ENCODE results near the gene TSR1.

TSR1 gene

GRCh38 chr17:2363851-2364762 is 27.9 kb upstream of the TSR1 start:
- DNase-seq (ENCODE audit: low read depth in 1 of 2, low spot score in 1 of 2), result no peak
- in situ Hi-C loops (cut with HindIII; ENCODE audit: low pct_unique_long_range_greater_than_20kb, low sequenced_read_pairs), result no loop called here

GRCh38 chr17:2363318-2363717 is 27.1 kb upstream of the TSR1 start:
- no peak for TF ChIP-seq JUND (IDR thresholded peaks at IDR 0.05; ENCODE audit: low read depth)
- in situ Hi-C loops (cut with HindIII; ENCODE audit: low pct_unique_long_range_greater_than_20kb, low sequenced_read_pairs), result no loop called here
- no peak for DNase-seq (ENCODE audit: low read depth in 1 of 2, low spot score in 1 of 2)

More at GRCh38 chr17:2363851-2364762, 27.9 kb upstream of the TSR1 start:
- no peak for TF ChIP-seq JUND (IDR thresholded peaks at IDR 0.05; ENCODE audit: low read depth)

- TF ChIP-seq JUND (IDR thresholded peaks at IDR 0.05; ENCODE audit: low read depth), result no peak
- in situ Hi-C loops (cut with HindIII; ENCODE audit: low pct_unique_long_range_greater_than_20kb, low sequenced_read_pairs), result no loop called here
- DNase-seq (ENCODE audit: low read depth in 1 of 2, low spot score in 1 of 2), result no peak
These were observed 26.6 kb upstream of the TSR1 start for GRCh38 chr17:2362881-2363280.

GRCh38 chr17:2362416-2362815 is 26.2 kb upstream of the TSR1 start:
- in situ Hi-C loops (cut with HindIII; ENCODE audit: low pct_unique_long_range_greater_than_20kb, low sequenced_read_pairs), result no loop called here
- TF ChIP-seq JUND (IDR thresholded peaks at IDR 0.05; ENCODE audit: low read depth), result no peak
- no peak for DNase-seq (ENCODE audit: low read depth in 1 of 2, low spot score in 1 of 2)

GRCh38 chr17:2362016-2362415 is 25.8 kb upstream of the TSR1 start:
- in situ Hi-C loops (cut with HindIII; ENCODE audit: low pct_unique_long_range_greater_than_20kb, low sequenced_read_pairs), result no loop called here
- no peak for DNase-seq (ENCODE audit: low read depth in 1 of 2, low spot score in 1 of 2)
- no peak for TF ChIP-seq JUND (IDR thresholded peaks at IDR 0.05; ENCODE audit: low read depth)

- DNase-seq (ENCODE audit: low read depth in 1 of 2, low spot score in 1 of 2), result no peak
- in situ Hi-C loops (cut with HindIII; ENCODE audit: low pct_unique_long_range_greater_than_20kb, low sequenced_read_pairs), result no loop called here
- no peak for TF ChIP-seq JUND (IDR thresholded peaks at IDR 0.05; ENCODE audit: low read depth)
These were observed 24.9 kb upstream of the TSR1 start for GRCh38 chr17:2361010-2361760.

GRCh38 chr17:2357931-2358434 is 21.7 kb upstream of the TSR1 start:
- in situ Hi-C loops (cut with HindIII; ENCODE audit: low pct_unique_long_range_greater_than_20kb, low sequenced_read_pairs), result no loop called here
- no peak for DNase-seq (ENCODE audit: low read depth in 1 of 2, low spot score in 1 of 2)
- no peak for TF ChIP-seq JUND (IDR thresholded peaks at IDR 0.05; ENCODE audit: low read depth)

GRCh38 chr17:2357237-2357636 is 21.0 kb upstream of the TSR1 start:
- TF ChIP-seq JUND (IDR thresholded peaks at IDR 0.05; ENCODE audit: low read depth), result no peak
- in situ Hi-C loops (cut with HindIII; ENCODE audit: low pct_unique_long_range_greater_than_20kb, low sequenced_read_pairs), result no loop called here
- DNase-seq (ENCODE audit: low read depth in 1 of 2, low spot score in 1 of 2), result no peak

GRCh38 chr17:2354311-2354710 is 18.1 kb upstream of the TSR1 start:
- in situ Hi-C loops (cut with HindIII; ENCODE audit: low pct_unique_long_range_greater_than_20kb, low sequenced_read_pairs), result no loop called here
- DNase-seq (ENCODE audit: low read depth in 1 of 2, low spot score in 1 of 2), result no peak
- TF ChIP-seq JUND (IDR thresholded peaks at IDR 0.05; ENCODE audit: low read depth), result no peak

GRCh38 chr17:2351269-2351668 is 15.0 kb upstream of the TSR1 start:
- DNase-seq (ENCODE audit: low read depth in 1 of 2, low spot score in 1 of 2), result no peak
- no peak for TF ChIP-seq JUND (IDR thresholded peaks at IDR 0.05; ENCODE audit: low read depth)
- in situ Hi-C loops (cut with HindIII; ENCODE audit: low pct_unique_long_range_greater_than_20kb, low sequenced_read_pairs), result no loop called here

GRCh38 chr17:2347805-2348685 is 11.8 kb upstream of the TSR1 start:
- TF ChIP-seq JUND (IDR thresholded peaks at IDR 0.05; ENCODE audit: low read depth), result no peak
- in situ Hi-C loops (cut with HindIII; ENCODE audit: low pct_unique_long_range_greater_than_20kb, low sequenced_read_pairs), result no loop called here
- peak; percentile 69 to 98 for DNase-seq (ENCODE audit: low read depth in 1 of 2, low spot score in 1 of 2)

GRCh38 chr17:2346475-2346874 is 10.2 kb upstream of the TSR1 start:
- TF ChIP-seq JUND (IDR thresholded peaks at IDR 0.05; ENCODE audit: low read depth), result 0 out of 2 replicates have a peak, but pooled peaks have one; percentile 19
- peak; percentile 64 to 97 for DNase-seq (ENCODE audit: low read depth in 1 of 2, low spot score in 1 of 2)
- in situ Hi-C loops (cut with HindIII; ENCODE audit: low pct_unique_long_range_greater_than_20kb, low sequenced_read_pairs), result no loop called here

All from T47D (cell line).